Urothelium cell line (cell line): ENCODE measurements around the gene PNPLA3.

Experiments used
- DNase-seq: peaks from one replicate; pipeline ENCODE4 v3.0.0; 2011; ENCODE audit warnings: low spot score, mixed read lengths
- FAIRE-seq: peaks from 2 replicates; lab custom pipeline; 2011; peaks lifted over from hg19 to GRCh38; lab: Jason Lieb, UNC

The PNPLA3 gene

GRCh38 chr22:43921370-43921769, 2.2 kb upstream of the PNPLA3 start:
- peak; percentile 78 for DNase-seq
- FAIRE-seq, result peak; percentile 95

- DNase-seq, result no peak
- peak; percentile 37 for FAIRE-seq
These were observed 1.5 kb upstream of the PNPLA3 start for GRCh38 chr22:43922123-43922522.

GRCh38 chr22:43923191-43923590, 414 bp upstream of the PNPLA3 start:
- FAIRE-seq, result no peak

GRCh38 chr22:43924877-43925276, 1.3 kb downstream of the PNPLA3 start:
- FAIRE-seq, result no peak
- no peak for DNase-seq

More at GRCh38 chr22:43923191-43923590, 414 bp upstream of the PNPLA3 start:
- no peak for DNase-seq

- peak; percentile 75 for DNase-seq
These were observed 2.1 kb downstream of the PNPLA3 start for GRCh38 chr22:43925433-43926348.

GRCh38 chr22:43926349-43926710, 2.7 kb downstream of the PNPLA3 start:
- no peak for DNase-seq
- no peak for FAIRE-seq

More at GRCh38 chr22:43925433-43926348, 2.1 kb downstream of the PNPLA3 start:
- no peak for FAIRE-seq

GRCh38 chr22:43928468-43928867, 4.9 kb downstream of the PNPLA3 start:
- no peak for DNase-seq
- no peak for FAIRE-seq

GRCh38 chr22:43928908-43929307, 5.3 kb downstream of the PNPLA3 start:
- peak; percentile 35 for FAIRE-seq
- DNase-seq, result no peak

- DNase-seq, result no peak
- FAIRE-seq, result no peak
These were observed 8.2 kb downstream of the PNPLA3 start for GRCh38 chr22:43931771-43932170.

- FAIRE-seq, result no peak
- no peak for DNase-seq
These were observed 17.8 kb downstream of the PNPLA3 start for GRCh38 chr22:43941449-43941848.

GRCh38 chr22:43944670-43945430, 21.2 kb downstream of the PNPLA3 start:
- no peak for DNase-seq
- peak; percentile 17 for FAIRE-seq

GRCh38 chr22:43945632-43946383, 22.2 kb downstream of the PNPLA3 start:
- DNase-seq (peak; percentile 77), FAIRE-seq (peak; percentile 72)

GRCh38 chr22:43946384-43946667, 22.7 kb downstream of the PNPLA3 start:
- FAIRE-seq (no peak), DNase-seq (no peak)

- FAIRE-seq, result no peak
- no peak for DNase-seq
These were observed 25.3 kb downstream of the PNPLA3 start for GRCh38 chr22:43948836-43949406.

- DNase-seq (no peak), FAIRE-seq (no peak)
These were observed 27.8 kb downstream of the PNPLA3 start for GRCh38 chr22:43951391-43951790.

- no peak for FAIRE-seq
These were observed 28.4 kb downstream of the PNPLA3 start for GRCh38 chr22:43951966-43952365.

GRCh38 chr22:43953988-43954785, 30.6 kb downstream of the PNPLA3 start:
- FAIRE-seq (no peak), DNase-seq (no peak)

More at GRCh38 chr22:43951966-43952365, 28.4 kb downstream of the PNPLA3 start:
- DNase-seq, result no peak

GRCh38 chr22:43955040-43955882, 31.7 kb downstream of the PNPLA3 start, which contains the start of gene SAMM50:
TSS of gene SAMM50 (plus strand) at chr22:43955442. CDS start at chr22:43955578, 136 bp downstream.
- peak; percentile 97 for DNase-seq
- peak; percentile 94 for FAIRE-seq
